ENCODE results near the gene OLIG1. TPM values are rescaled to one million over a fixed set of nuclear protein-coding genes. Genes with fewer than 3 reads are reported as not detected.
A peak's percentile ranks its signal among the peaks of the same experiment; 100 is the strongest.

OLIG1 gene
- total and polyA plus RNA-seq, 2 experiments from 2014 or later: 0.65 TPM; not detected in 1

DNA sequence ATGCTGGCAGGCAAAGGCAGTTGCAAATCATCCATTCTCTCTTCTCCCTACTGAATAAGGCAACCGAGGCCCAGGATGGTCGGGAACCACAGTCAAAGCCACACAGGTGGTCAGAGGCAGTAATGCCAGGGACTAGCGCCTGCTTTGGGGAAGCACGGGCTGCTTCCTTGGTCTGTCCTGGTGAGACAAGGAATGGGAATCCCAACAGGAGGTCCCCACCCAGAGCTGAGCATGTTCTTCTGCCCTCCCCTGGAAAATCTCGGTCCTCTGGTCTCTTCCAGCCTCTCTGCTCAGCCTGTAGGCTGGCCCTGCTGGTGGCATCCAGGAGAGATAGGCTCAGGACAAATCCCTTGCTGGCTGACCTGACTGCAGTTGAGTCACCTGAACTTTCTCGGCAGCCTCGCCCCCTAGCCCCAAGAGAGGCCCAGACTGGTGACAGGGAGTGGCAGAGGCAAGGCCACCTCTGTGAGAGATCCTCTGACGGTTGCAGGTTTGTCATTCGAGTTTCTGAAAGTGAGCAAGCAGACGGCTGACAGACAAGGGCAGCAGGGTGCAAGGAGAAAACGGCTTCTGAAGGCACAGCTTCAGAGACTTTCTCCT, 5.8 kb downstream of the OLIG1 start:
- H3K36me3 ChIP-seq: no peaks in the 10 kb centered on the region
- H3K4me3 ChIP-seq: no peak overlapping the region
- no peak for DNase-seq (ENCODE audit: low read depth in 1 of 2, low spot score in 1 of 2)
- no peaks in the 10 kb centered on the region for H3K9me3 ChIP-seq (ENCODE audit: low read depth)
- H3K27me3 ChIP-seq: peaks cover 86% of the 10 kb centered on the region
- H3K27ac ChIP-seq: no peak overlapping the region
- no peaks in the 10 kb centered on the region for H3K4me1 ChIP-seq (ENCODE audit: low read depth)
- TF ChIP-seq, protein P1, sequence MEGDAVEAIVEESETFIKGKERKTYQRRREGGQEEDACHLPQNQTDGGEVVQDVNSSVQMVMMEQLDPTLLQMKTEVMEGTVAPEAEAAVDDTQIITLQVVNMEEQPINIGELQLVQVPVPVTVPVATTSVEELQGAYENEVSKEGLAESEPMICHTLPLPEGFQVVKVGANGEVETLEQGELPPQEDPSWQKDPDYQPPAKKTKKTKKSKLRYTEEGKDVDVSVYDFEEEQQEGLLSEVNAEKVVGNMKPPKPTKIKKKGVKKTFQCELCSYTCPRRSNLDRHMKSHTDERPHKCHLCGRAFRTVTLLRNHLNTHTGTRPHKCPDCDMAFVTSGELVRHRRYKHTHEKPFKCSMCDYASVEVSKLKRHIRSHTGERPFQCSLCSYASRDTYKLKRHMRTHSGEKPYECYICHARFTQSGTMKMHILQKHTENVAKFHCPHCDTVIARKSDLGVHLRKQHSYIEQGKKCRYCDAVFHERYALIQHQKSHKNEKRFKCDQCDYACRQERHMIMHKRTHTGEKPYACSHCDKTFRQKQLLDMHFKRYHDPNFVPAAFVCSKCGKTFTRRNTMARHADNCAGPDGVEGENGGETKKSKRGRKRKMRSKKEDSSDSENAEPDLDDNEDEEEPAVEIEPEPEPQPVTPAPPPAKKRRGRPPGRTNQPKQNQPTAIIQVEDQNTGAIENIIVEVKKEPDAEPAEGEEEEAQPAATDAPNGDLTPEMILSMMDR (IDR thresholded peaks at IDR 0.05; ENCODE audit: low read depth, low read length): no peak

DNA sequence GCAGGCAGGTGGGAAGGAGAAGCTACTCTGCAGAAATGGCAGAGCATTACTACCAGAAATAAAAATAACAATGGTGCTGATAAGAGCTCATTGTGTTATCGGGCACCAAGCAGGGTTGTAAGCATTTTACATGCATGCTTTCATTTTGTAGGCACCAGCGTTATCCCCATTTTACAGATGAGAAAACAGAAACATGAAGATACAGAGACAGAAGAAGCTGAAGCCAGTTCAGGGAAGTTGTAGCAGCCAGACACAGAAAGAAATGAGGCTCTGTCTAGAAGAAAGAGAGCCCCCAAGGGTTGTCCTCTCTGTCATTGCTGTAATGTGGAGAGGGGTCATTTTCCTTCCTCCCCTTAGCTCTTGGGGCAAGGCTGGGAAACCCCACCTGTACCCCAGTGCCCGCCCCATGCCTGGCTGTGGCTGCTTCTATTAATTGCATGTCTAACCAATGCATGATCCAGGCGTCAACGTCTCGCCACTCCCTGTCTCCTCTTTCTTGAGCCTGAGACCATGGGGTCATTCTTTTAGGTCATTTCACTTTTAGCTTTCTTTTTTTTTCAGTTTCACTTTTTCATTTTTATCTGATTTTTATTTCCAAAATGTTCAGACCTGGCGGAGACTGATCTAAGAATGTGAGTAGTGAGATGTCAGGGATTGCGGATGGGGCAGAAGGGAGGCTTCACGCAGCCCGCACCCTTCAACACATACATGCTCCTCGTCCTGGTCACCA, 6.8 kb downstream of the OLIG1 start:
- Histone ChIP-seq H3K27me3 (peaks cover 75% of the 10 kb centered on the region), H3K4me3 (no peak overlapping the region), H3K36me3 (no peaks in the 10 kb centered on the region), H3K27ac (no peak overlapping the region), H3K4me1 (ENCODE audit: low read depth) (no peaks in the 10 kb centered on the region), H3K9me3 (ENCODE audit: low read depth) (no peaks in the 10 kb centered on the region)
- DNase-seq (ENCODE audit: low read depth in 1 of 2, low spot score in 1 of 2): no peak
- TF ChIP-seq, protein P1 (IDR thresholded peaks at IDR 0.05; ENCODE audit: low read depth, low read length): no peak

DNA sequence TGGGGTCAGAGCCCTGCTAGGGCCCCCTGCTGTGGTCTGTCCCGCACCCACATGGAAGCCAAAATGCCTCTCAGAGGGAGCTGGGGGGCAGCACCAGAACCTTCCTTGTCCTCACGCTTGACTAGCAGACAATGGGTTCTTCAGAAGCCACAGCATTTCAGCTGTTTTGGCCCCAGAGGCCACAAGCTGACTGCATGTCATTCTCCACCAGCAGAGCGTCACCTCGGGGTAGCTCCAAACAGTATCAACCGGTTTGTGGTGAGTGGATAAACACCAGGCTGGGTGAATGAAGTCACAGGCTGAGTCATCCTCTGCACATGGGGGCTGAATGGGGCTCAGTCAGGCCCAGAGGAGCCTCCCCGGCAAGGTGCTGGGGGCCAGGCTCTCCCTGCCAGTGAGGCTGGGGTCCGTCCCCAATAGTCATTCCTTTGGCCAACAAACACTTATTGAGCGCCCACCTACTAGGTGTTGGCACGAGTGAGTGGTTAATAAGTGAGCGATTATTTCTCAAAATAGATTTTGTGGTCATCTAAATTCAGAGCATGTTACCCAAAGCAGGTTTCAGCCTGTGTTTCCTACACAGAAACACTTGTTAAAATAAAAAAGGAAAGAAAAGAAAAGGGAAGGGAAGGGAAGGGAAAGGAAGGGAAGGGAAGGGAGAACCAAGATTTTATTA, 9.1 kb downstream of the OLIG1 start:
- Histone ChIP-seq H3K9me3 (ENCODE audit: low read depth) (no peaks in the 10 kb centered on the region), H3K4me1 (ENCODE audit: low read depth) (no peaks in the 10 kb centered on the region), H3K36me3 (no peaks in the 10 kb centered on the region), H3K27ac (no peak overlapping the region), H3K27me3 (peaks cover 52% of the 10 kb centered on the region), H3K4me3 (no peak overlapping the region)
- TF ChIP-seq, protein P1 (IDR thresholded peaks at IDR 0.05; ENCODE audit: low read depth, low read length): no peak
- peak in 1 of 2 donors; percentile 28 for DNase-seq (ENCODE audit: low read depth in 1 of 2, low spot score in 1 of 2)

DNA sequence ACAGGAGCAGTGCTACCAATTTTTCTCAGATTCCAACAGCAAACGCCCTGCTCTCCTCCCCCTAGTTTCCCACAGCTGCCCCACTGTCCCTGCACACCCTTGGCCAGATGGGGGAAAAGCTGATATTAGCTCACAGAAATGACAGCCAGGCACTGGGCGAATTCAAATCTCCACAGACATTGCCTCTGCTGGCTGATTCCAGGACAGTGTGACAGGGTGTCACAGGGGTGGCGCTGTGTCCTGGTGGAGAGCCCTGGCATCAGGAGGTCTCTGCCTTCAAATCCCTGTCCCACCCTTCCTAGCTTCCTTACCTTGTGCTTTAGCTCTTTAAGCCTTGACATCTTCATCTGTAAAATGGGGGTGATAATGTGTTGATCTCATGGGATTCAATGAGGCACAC, 10.4 kb downstream of the OLIG1 start:
- Histone ChIP-seq H3K9me3 (ENCODE audit: low read depth) (no peaks in the 10 kb centered on the region), H3K27ac (no peak overlapping the region), H3K4me3 (no peak overlapping the region), H3K36me3 (no peaks in the 10 kb centered on the region), H3K27me3 (peaks cover 39% of the 10 kb centered on the region), H3K4me1 (ENCODE audit: low read depth) (no peaks in the 10 kb centered on the region)
- DNase-seq (ENCODE audit: low read depth in 1 of 2, low spot score in 1 of 2): no peak
- TF ChIP-seq, protein P1 (IDR thresholded peaks at IDR 0.05; ENCODE audit: low read depth, low read length): no peak

DNA sequence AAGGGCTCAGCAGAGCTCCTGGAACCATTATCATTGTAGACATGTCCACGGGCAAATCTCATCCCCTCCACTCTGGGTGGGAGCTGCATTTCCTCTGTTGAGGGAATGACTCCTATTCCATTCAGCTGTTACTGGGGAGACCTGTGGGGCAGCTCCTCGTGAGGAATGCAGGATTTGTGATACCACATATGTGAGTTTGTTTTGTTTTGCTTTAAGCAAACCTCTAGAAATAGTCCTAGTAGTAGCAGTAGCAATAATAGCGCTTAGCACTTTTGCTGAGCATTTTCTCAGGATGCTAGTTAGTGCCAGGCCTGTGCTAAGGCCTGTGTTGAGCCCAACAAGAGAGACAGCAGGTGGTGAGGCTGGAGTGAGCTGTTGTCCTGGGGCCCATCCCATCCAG, 10.8 kb downstream of the OLIG1 start:
- H3K27ac ChIP-seq: no peak overlapping the region
- no peak for DNase-seq (ENCODE audit: low read depth in 1 of 2, low spot score in 1 of 2)
- TF ChIP-seq, protein P1 (IDR thresholded peaks at IDR 0.05; ENCODE audit: low read depth, low read length): no peak

More for the DNA sequence above, 10.8 kb downstream of the OLIG1 start:
- no peak overlapping the region for H3K4me3 ChIP-seq
- H3K27me3 ChIP-seq: peaks cover 35% of the 10 kb centered on the region
- no peaks in the 10 kb centered on the region for H3K36me3 ChIP-seq
- no peaks in the 10 kb centered on the region for H3K4me1 ChIP-seq (ENCODE audit: low read depth)
- H3K9me3 ChIP-seq (ENCODE audit: low read depth): no peaks in the 10 kb centered on the region

Data from cardiac muscle cell (in vitro differentiated cells and primary cell).